Gastrocnemius medialis (tissue), 4 donors: ENCODE data around the gene EPB41L4A. TPM values are rescaled to one million over a fixed set of nuclear protein-coding genes. Genes with fewer than 3 reads are reported as not detected.

Experiments
- ATAC-seq, 2 donors: fragments of 150-250 bp; one replicate each; pipeline ENCODE4 v1.9.1; 2016
- DNase-seq, 2 donors: peaks; one replicate each; pipeline ENCODE4 v3.0.0-alpha.2; 2019
- H3K27ac ChIP-seq, 4 donors: fragments of 200-600 bp; sonication (generic); 1 replicate in 1 of 4; 2 replicates in 3 of 4; pipeline ENCODE4 v1.5.1; 2016 to 2018; ENCODE audit warnings: mild to moderate bottlenecking in 2 of 4, moderate library complexity in 1 of 4
- H3K27me3 ChIP-seq, 3 donors: fragments of 200-600 bp; sonication (generic) in 2 of 3; 1 replicate in 1 of 3; 2 replicates in 2 of 3; pipeline versions ENCODE4 v1.5.1 to v1.6.0; 2016 to 2019; ENCODE audit warnings: mild to moderate bottlenecking in 1 of 3, moderate library complexity in 1 of 3
- H3K36me3 ChIP-seq, 2 donors: fragments of 200-600 bp; sonication (generic) in 1 of 2; one replicate each; pipeline ENCODE4 v1.5.1; 2017 to 2018
- H3K4me1 ChIP-seq, 2 donors: fragments of 200-600 bp; sonication (generic) in 1 of 2; one replicate each; pipeline ENCODE4 v1.5.1; 2016 to 2017; ENCODE audit warnings: mild to moderate bottlenecking in 2 of 2
- H3K4me3 ChIP-seq, 4 donors: fragments of 200-600 bp; sonication (generic) in 3 of 4; 1 replicate in 1 of 4; 2 replicates in 3 of 4; pipeline ENCODE4 v1.5.1; 2016 to 2019; ENCODE audit warnings: mild to moderate bottlenecking in 2 of 4
- H3K9me3 ChIP-seq, 3 donors: fragments of 200-600 bp; sonication (generic) in 2 of 3; 1 replicate in 1 of 3; 2 replicates in 2 of 3; pipeline ENCODE4 v1.5.1; 2016 to 2019
- POLR2A ChIP-seq, 2 donors: fragments of 450-650 bp; IDR thresholded peaks; one replicate each; pipeline ENCODE4 v1.6.1; 2017; ENCODE audit warnings: antibody characterized with exemption in 2 of 2, mild to moderate bottlenecking in 2 of 2, moderate library complexity in 2 of 2
- in situ Hi-C, 4 donors: fragments of 200-750 bp; cut with MboI; loops; one replicate each; pipeline versions ENCODE4 v1.15.0 to v1.8.0; 2017; ENCODE audit warnings: low sequenced_read_pairs in 4 of 4
- intact Hi-C: fragments of 100-400 bp; cut with DNase I; formaldehyde crosslinking; loops from one replicate; pipeline ENCODE4 v1.15.1; 2023; ENCODE audit warnings: low total_unique reads
- total RNA-seq, 4 donors: library from RNA; depleted of rRNA; stranded (reverse); fragments of >200 nt; gene quantifications; one replicate each; pipeline versions ENCODE4 v1.1.0 to v1.2.3, GENCODE V29; 2016
- TF ChIP-seq, protein P1 (sequence below), 5 experiments: fragments of 450-650 bp in 3 of 5; fragments of 200-600 bp in 2 of 5; sonication (generic) in 2 of 5; IDR thresholded peaks in 4 of 5; conservative IDR thresholded peaks in 1 of 5; 1 replicate in 4 of 5; 2 replicates in 1 of 5; pipeline ENCODE4 v1.5.1; 2016 to 2019; ENCODE audit warnings: antibody characterized with exemption in 5 of 5, mild to moderate bottlenecking in 3 of 5, moderate library complexity in 3 of 5

The EPB41L4A gene
- total RNA-seq, 4 donors from 2014 or later = 1.8 to 10.6 (median 3.8) TPM

DNA sequence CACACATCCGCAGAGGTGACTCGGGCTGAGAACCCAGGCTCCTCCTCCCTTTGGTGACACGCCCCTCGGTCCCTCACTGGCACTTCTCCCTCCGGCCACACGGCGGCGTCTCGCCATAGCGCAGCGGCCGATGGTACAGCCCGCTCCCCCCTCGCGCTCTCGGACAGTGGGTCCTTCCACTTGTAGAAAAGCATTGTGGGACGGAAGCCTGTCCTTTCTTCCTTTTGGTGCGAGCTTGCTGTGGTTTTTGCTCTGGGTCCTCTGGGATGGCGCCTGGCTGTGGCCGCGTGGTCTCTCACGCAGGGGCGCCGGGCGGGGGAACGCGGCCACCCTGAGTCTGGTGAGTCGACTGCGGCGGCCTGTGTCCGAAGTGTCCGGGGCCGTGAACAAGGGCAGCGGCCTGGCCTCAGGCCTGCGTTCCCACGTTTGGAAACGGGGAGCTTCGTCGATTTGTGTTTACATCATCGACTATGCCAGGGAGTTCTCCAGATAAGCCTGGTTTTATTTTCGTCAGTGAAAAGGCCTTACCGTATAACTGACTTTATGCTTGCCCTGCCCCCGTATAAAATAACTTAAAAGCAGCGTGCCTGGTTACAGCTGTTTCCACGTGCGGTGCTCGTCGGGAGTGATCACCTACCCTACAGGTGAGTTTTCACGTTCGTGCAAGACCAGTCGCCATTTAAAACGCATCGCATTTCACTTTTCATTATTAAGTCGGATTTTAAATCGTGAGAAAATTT, 258.3 kb downstream of the EPB41L4A start:
- intact Hi-C loops = loop anchor here (5.0 kb wide), 4 partner anchors 91 to 546 kb away; partner anchors contain the start of genes EPB41L4A and NREP
- H3K36me3 ChIP-seq = peaks cover 0 to 27% of the 10 kb centered on the region in 2 donors
- TF ChIP-seq, protein P1, sequence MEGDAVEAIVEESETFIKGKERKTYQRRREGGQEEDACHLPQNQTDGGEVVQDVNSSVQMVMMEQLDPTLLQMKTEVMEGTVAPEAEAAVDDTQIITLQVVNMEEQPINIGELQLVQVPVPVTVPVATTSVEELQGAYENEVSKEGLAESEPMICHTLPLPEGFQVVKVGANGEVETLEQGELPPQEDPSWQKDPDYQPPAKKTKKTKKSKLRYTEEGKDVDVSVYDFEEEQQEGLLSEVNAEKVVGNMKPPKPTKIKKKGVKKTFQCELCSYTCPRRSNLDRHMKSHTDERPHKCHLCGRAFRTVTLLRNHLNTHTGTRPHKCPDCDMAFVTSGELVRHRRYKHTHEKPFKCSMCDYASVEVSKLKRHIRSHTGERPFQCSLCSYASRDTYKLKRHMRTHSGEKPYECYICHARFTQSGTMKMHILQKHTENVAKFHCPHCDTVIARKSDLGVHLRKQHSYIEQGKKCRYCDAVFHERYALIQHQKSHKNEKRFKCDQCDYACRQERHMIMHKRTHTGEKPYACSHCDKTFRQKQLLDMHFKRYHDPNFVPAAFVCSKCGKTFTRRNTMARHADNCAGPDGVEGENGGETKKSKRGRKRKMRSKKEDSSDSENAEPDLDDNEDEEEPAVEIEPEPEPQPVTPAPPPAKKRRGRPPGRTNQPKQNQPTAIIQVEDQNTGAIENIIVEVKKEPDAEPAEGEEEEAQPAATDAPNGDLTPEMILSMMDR (IDR thresholded peaks at IDR 0.05 in 4 of 5, conservative IDR thresholded peaks at IDR 0.05 in 1 of 5) = peak; percentile 91 to 98 (median 94)
- TF ChIP-seq POLR2A (IDR thresholded peaks at IDR 0.05) = peak; percentile 84 to 88
- in situ Hi-C loops = loop anchor here in 2 of 4 donors (25.0 kb wide), 4 partner anchors 576 to 1424 kb away; partner anchors contain the start of genes APC (in 1 of the 2), SLC25A46 (in 1 of the 2) and TMEM232 (in 1 of the 2)
- no peaks in the 10 kb centered on the region for H3K27me3 ChIP-seq
- ATAC-seq = peak; percentile 93 to 96
- peaks cover 14 to 23% of the 10 kb centered on the region in 2 donors for H3K4me1 ChIP-seq
- peak overlapping the region; percentile 91 to 96 (median 96) for H3K4me3 ChIP-seq
- H3K27ac ChIP-seq = peak overlapping the region; percentile 89 to 93 (median 90)
- DNase-seq = peak; percentile 80 to 86
- H3K9me3 ChIP-seq = no peaks in the 10 kb centered on the region

DNA sequence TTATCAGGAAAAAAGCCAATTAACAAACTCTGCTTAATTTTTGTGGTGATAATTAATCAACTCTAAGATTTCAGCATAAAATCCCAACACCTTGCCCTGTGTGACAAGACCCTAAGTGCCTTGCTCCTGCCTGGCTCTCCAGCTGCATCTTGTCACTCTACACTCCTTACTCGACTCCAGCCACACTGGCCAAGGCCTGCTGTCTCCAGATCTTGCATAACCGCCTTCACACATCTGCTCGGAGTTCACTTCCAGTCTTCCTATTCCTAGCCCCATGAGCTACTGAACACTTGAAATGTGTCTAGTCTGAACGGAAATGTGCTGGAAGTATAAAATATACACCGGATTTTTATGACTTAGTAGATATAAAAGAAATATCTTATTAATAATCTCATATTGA, 259.6 kb downstream of the EPB41L4A start:
- DNase-seq (peak; percentile 19 to 56), ATAC-seq (peak; percentile 29 to 37)
- Histone ChIP-seq H3K36me3 (peaks cover 0 to 23% of the 10 kb centered on the region in 2 donors), H3K27me3 (no peaks in the 10 kb centered on the region), H3K27ac (peak overlapping the region in 2 of 4 donors; percentile 91 to 93), H3K9me3 (no peaks in the 10 kb centered on the region), H3K4me1 (peaks cover 14 to 23% of the 10 kb centered on the region in 2 donors), H3K4me3 (no peak overlapping the region)
- no peak for TF ChIP-seq POLR2A (IDR thresholded peaks at IDR 0.05)
- TF ChIP-seq, protein P1 (IDR thresholded peaks at IDR 0.05 in 4 of 5, conservative IDR thresholded peaks at IDR 0.05 in 1 of 5) = no peak
- in situ Hi-C loops = loop anchor here in 2 of 4 donors (25.0 kb wide), 4 partner anchors 578 to 1422 kb away; partner anchors contain the start of genes APC (in 1 of the 2), SLC25A46 (in 1 of the 2) and TMEM232 (in 1 of the 2)
- intact Hi-C loops = no loop called here

DNA sequence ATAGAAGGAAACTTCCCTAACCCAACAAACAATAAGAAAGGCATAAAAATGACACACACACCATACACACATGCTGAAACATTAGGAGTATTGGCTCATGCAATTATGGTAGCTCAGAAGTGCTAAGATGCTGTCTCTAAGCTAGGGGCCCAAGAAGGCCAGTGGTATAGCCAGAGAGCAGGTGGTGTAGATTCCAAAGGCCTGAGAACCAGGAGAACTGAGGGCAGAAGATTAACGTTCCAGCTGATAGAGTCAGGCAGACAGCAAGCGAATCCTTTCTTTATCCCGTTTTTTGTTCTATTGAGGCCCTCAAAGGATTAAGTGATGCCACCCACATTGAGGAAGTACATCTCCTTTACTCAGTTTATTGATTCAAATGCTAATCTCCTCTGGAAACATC, 262.9 kb downstream of the EPB41L4A start:
- DNase-seq = no peak
- Histone ChIP-seq H3K9me3 (no peaks in the 10 kb centered on the region), H3K4me1 (peaks cover 0 to 6% of the 10 kb centered on the region in 2 donors), H3K36me3 (no peaks in the 10 kb centered on the region), H3K27me3 (no peaks in the 10 kb centered on the region), H3K4me3 (no peak overlapping the region), H3K27ac (no peak overlapping the region)
- intact Hi-C loops (no loop called here), in situ Hi-C loops (loop anchor here in 2 of 4 donors (25.0 kb wide), 4 partner anchors 581 to 1419 kb away; partner anchors contain the start of genes APC (in 1 of the 2), SLC25A46 (in 1 of the 2) and TMEM232 (in 1 of the 2))
- ATAC-seq = no peak
- no peak for TF ChIP-seq POLR2A (IDR thresholded peaks at IDR 0.05)

DNA sequence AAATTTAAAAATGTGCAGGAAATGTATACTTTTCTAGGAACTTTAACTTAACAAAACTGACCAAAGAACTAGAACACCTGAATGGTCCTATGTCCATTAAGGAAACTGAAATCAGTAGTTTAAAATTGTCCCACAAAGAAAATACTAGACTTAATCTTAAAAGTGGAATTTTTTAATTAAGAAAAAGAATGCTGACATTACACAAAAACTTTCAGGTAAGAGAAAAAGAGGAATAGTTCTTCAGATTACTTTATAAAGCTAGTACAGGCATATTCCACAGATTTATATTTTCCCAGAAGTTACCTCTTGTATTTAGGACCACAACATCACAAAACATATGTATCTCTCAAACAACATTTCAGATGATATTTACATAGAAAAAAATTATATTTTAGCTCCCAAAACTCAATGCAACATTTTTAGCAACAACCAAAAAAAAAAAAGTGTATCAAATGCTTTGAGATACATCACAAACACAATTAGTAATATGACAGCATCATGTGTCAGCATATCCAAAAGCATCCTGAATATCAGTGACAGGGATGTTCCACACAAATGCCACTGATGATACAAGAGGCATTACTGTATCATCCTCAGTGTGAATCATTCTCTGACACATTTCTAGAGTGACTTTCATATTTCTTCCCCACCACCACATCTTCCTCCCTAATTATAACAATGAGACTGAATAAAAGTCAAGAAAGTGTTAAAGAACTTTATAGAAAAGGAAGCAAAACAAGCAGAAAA, 264.0 kb downstream of the EPB41L4A start:
- ATAC-seq = no peak
- intact Hi-C loops = no loop called here
- Histone ChIP-seq H3K9me3 (no peaks in the 10 kb centered on the region), H3K27me3 (no peaks in the 10 kb centered on the region), H3K4me3 (no peak overlapping the region), H3K27ac (no peak overlapping the region), H3K36me3 (no peaks in the 10 kb centered on the region), H3K4me1 (peaks cover 0 to 2% of the 10 kb centered on the region in 2 donors)
- in situ Hi-C loops = loop anchor here in 2 of 4 donors (25.0 kb wide), 4 partner anchors 582 to 1418 kb away; partner anchors contain the start of genes APC (in 1 of the 2), SLC25A46 (in 1 of the 2) and TMEM232 (in 1 of the 2)
- DNase-seq = no peak
- no peak for TF ChIP-seq POLR2A (IDR thresholded peaks at IDR 0.05)
- TF ChIP-seq, protein P1 (IDR thresholded peaks at IDR 0.05 in 4 of 5, conservative IDR thresholded peaks at IDR 0.05 in 1 of 5) = no peak
